HG03097 (cell line): ENCODE results near the gene ZCCHC2.

Source experiments
- ATAC-seq: cut with Tn5 transposase; IDR thresholded peaks from one replicate; pipeline ENCODE4 v1.9.1; 2021; ENCODE audit not compliant: unreplicated experiment, low FRiP score

Gene ZCCHC2

GRCh38 chr18:62509779-62510178 lies 13.0 kb upstream of the ZCCHC2 start:
- ATAC-seq: no peak

DNA sequence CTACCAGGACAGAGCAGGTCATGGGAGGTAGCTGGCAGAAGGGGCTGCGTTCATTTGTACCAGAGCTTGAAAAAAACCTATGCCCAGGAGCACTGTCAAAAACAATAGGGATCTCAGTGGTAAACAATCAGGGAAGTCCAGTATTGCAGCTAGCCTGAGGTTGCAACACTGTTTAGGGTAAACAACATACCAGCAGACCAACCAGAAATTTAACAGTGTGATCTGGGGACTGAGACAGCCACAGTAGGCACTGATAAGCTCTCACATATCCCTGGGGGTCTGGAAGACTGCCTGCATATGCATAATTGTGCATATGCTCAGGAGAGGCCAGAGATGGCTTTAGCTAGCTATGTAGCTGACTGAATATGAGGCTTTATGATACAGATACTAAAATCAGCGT lies 12.0 kb upstream of the ZCCHC2 start:
- ATAC-seq: no peak

DNA sequence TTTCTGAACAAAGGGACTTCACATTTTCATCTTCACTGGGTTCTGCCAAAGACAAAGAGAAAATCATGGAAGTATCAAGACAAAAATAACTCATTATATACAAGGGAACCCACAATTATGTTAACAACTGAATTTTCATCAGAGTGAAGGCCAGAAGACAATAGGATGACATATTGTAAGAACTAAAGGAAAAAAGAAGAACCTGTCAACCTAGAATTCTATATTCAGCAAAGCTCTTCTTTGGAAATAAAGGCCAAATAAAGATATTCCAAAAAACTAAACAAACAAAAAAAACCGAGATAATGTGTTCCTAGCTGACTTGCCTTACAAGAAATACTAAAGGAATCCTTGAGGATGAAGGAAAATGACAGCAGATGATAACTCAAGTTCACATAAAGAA lies 10.3 kb upstream of the ZCCHC2 start:
- ATAC-seq: no peak

GRCh38 chr18:62512996-62513395 lies 9.8 kb upstream of the ZCCHC2 start:
- no peak for ATAC-seq

- no peak for ATAC-seq
These were observed 8.3 kb upstream of the ZCCHC2 start for GRCh38 chr18:62514570-62514969.

DNA sequence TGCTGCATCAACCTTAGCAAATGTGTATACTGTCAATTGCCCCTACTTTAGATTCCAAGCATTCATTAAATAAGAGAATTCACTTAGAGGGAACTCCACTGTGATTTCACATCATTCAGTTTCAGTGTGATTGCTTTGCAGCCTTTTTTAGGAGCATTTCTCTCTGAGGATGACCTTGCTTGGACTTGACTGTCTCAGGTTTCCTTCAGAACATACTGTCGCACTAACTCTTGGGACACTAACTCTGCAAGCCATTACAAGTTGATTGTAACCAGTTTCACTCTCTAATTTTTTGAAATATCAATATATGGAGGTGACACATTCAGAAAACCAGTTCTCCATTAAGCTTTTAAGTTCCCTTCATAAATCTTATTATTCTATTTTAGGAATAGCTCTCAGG lies 6.6 kb upstream of the ZCCHC2 start:
- ATAC-seq: no peak

- no peak for ATAC-seq
These were observed 4.1 kb upstream of the ZCCHC2 start for GRCh38 chr18:62518460-62519375.

DNA sequence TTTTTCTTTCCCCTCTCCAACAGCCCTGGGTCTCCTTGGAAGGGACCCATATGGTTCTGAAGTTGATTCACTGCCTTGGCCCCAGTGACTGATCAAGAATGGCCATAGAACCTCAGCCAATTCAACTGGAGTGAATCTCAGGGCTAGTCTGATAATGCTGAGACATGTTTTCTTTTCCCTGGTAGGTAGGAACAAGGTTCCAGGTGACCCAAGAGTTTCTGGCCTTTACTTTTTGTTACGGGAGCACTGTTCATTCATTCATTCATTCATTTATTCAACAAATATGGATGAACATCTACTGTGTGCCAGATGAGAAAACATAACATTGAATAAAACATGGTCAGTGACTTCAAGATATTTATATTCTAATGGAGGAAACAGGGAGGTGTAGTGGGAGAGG lies 3.1 kb upstream of the ZCCHC2 start:
- no peak for ATAC-seq

DNA sequence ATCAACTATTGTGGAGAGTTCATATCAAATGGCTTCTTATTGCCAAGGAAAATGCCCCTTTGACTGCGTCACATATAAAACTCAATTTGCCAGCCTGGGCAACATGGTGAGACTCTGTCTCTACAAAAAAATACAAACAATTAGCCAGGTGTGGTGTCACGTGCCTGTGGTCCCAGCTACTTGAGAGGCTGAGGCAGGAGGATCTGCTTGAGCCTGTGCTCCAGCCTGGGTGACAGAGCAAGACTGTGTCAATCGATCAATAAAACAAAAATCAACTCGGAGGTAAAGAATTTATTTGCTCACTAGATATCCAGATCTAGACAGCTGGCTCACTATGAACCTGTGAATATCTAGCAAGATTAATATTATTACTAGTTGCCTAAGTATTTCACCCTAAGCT lies 1.7 kb upstream of the ZCCHC2 start:
- ATAC-seq: no peak

GRCh38 chr18:62521593-62521992 lies 1.2 kb upstream of the ZCCHC2 start:
- no peak for ATAC-seq

DNA sequence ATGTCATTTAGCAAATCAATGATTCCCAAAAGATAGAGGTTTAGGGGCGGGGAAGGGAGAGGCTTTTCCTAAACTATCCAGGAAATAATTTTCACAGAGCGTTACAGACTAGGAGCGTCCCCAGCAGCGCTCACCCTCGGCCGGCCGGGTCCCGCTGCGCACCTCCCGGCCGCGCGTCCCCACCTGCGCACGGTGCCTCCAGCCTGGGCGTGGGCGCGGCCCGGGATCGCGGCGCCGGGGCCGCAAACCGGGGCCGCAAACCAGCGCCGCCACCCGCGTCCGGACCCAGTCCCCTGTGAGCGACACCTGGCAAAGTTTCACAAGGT lies 684 bp upstream of the ZCCHC2 start:
- ATAC-seq: peak; percentile 7

GRCh38 chr18:62523255-62523588 lies 397 bp downstream of the ZCCHC2 start:
- no peak for ATAC-seq

DNA sequence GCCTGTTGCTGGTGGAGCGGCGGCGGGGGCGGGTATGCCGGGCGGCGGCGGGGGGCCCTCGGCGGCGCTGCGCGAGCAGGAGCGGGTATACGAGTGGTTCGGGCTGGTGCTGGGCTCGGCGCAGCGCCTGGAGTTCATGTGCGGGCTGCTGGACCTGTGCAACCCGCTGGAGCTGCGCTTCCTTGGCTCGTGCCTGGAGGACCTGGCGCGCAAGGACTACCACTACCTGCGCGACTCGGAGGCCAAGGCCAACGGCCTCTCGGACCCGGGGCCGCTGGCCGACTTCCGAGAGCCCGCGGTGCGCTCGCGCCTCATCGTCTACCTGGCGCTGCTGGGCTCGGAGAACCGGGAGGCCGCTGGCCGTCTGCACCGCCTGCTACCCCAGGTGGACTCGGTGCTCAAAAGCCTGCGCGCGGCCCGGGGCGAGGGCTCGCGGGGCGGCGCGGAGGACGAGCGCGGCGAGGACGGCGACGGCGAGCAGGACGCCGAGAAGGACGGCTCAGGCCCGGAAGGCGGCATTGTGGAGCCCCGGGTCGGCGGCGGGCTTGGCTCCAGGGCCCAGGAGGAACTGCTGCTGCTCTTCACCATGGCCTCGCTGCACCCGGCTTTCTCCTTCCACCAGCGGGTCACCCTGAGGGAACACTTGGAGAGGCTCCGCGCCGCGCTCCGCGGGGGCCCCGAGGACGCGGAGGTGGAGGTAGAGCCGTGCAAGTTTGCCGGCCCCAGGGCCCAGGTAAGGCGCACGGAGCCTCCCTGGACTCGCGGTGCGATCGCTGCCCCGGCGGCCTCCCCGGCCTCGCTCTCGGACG lies 1.0 kb downstream of the ZCCHC2 start:
- ATAC-seq: no peak

DNA sequence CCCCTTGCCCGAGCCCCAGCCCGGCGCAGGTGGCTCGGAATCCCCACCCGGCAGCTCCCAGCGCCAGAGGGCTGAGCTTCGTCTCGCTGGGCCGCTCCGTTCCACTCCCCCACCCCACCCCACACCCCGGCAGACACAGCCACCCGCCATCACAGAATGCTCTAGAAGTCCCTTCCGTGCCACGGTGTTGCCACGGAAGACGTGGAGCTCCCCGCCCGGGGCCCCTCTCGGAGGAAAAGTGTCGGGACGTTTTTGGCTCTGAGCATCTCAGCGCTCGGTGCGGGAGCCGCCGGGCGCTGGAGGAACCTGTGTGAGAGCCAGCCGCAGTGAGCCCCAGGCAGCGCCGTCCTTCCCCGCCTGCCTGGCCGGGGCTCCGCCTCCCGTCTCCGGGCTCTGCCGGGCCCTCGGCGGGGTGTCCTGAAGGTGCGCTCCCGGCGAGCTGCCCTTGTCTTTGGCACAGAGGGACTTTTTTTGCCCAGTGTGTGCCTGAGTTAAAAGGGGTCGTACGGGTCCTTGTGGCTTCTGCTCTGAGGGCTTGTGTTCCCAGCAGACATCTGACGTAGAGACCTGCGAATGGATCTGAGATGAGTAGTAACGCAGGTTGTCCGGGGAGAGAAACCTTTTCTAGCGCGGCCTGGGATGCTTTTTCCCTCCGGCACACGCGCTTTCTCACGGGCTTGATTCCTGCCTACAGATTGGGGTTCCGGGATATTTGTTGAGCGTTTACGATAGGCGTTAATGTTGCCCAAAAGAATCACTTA lies 1.8 kb downstream of the ZCCHC2 start:
- ATAC-seq: no peak

GRCh38 chr18:62525608-62526007 lies 2.8 kb downstream of the ZCCHC2 start:
- ATAC-seq: no peak

DNA sequence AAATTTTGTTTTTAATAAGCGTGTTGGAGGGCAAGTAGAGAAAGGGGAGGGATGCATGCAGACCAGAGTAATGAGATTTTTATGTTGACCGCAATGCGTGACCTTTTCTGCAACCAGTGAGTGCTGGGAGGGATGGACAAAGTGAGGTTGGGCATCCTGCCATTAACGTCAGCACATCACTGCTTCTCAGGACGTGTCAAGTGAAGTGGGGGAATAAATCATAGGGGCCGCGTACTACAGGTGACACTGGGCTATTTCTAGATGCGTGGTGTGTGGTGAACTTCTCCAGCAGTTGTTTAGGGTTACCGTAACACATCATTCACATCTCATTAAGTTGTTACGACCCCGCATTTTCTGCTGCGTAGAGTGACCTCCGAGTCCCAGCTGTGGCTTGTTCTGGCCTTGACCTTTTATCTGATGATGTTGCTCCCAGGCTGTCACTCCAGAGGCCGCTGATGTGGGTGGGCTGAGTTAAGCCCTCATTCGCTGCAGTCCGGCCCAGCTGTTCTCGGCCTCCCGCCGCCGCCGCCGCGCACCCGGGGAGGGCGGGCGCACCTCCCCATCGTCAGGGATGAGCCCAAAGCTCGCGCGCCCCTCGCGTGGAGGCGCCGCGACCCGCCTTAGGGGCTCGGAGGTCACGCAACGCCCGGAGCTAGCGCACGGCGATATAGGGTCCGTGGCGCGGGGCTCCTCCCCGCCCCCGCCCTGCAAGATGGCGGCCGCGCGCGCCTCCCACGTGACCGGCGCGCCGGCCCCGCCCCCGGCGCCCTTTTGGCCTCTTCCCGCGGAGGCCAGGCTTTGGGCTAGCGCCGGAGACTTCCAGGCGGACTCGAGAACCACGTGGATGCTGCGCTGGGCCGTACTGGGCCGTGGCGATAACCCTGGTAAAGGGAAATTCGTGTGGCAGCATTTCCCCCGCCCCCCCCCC lies 3.5 kb downstream of the ZCCHC2 start:
- ATAC-seq: no peak

GRCh38 chr18:62529597-62529996 lies 6.8 kb downstream of the ZCCHC2 start:
- ATAC-seq: no peak

- ATAC-seq: no peak
These were observed 8.3 kb downstream of the ZCCHC2 start for GRCh38 chr18:62531078-62531477.

GRCh38 chr18:62531931-62532330 lies 9.1 kb downstream of the ZCCHC2 start:
- ATAC-seq: no peak

GRCh38 chr18:62536005-62536404 lies 13.2 kb downstream of the ZCCHC2 start:
- ATAC-seq: no peak
